CD14-positive monocyte (primary cell): ENCODE results near the gene RNU6-8. TPM values are rescaled to one million over a fixed set of nuclear protein-coding genes. Genes with fewer than 3 reads are reported as not detected.

Source experiments
- DNase-seq, 3 donors: peaks; one replicate each; pipeline ENCODE4 v3.0.0-alpha.2; 2011 to 2022
- H2AFZ ChIP-seq: 2 replicates; pipeline ENCODE4 v1.6.0; 2012; ENCODE audit warnings: mild to moderate bottlenecking, low read depth, low read length, inconsistent platforms; ENCODE audit not compliant: insufficient read depth, poor library complexity, severe bottlenecking
- H3K27ac ChIP-seq, 2 donors: 1 replicate in 1 of 2; 2 replicates in 1 of 2; pipeline ENCODE4 v1.5.1; 2012 to 2013; ENCODE audit warnings: low read length in 2 of 2, control low read depth in 1 of 2, inconsistent platforms in 1 of 2, low read depth in 1 of 2, mild to moderate bottlenecking in 1 of 2
- H3K27me3 ChIP-seq, 2 donors: one replicate each; pipeline versions ENCODE4 v1.6.0 to v1.6.1; 2011 to 2013; ENCODE audit warnings: low read length in 2 of 2; ENCODE audit not compliant: control insufficient read depth in 2 of 2, insufficient read depth in 2 of 2
- H3K36me3 ChIP-seq, 2 donors: replicated peaks in 1 of 2; 1 replicate in 1 of 2; 2 replicates in 1 of 2; pipeline versions ENCODE4 v1.5.1 to v1.6.1; 2012 to 2013; ENCODE audit warnings: low read length in 2 of 2, control low read depth in 1 of 2, inconsistent platforms in 1 of 2, mild to moderate bottlenecking in 1 of 2; ENCODE audit not compliant: insufficient read depth in 2 of 2, control insufficient read depth in 1 of 2
- H3K4me1 ChIP-seq, 2 donors: 1 replicate in 1 of 2; 2 replicates in 1 of 2; pipeline versions ENCODE4 v1.5.1 to v1.6.1; 2012 to 2013; ENCODE audit warnings: low read length in 2 of 2, control low read depth in 1 of 2, inconsistent platforms in 1 of 2, mild to moderate bottlenecking in 1 of 2, moderate library complexity in 1 of 2; ENCODE audit not compliant: insufficient read depth in 2 of 2, control insufficient read depth in 1 of 2
- H3K4me2 ChIP-seq: replicated peaks from 2 replicates; pipeline ENCODE3; 2012; ENCODE audit warnings: low read length, moderate library complexity, mild to moderate bottlenecking; ENCODE audit not compliant: poor library complexity, severe bottlenecking; ENCODE audit errors: extremely low read depth
- H3K4me3 ChIP-seq, 3 experiments: fragments of 200-600 bp in 1 of 3; sonication (generic) in 1 of 3; replicated peaks in 1 of 3; 1 replicate in 2 of 3; 2 replicates in 1 of 3; pipeline ENCODE4 v1.5.1; 2011 to 2013; ENCODE audit warnings: low read length in 3 of 3, mild to moderate bottlenecking in 3 of 3, control low read depth in 2 of 3, low read depth in 2 of 3, inconsistent platforms in 1 of 3, moderate library complexity in 1 of 3
- H3K79me2 ChIP-seq: 2 replicates; pipeline ENCODE4 v1.6.0; 2012; ENCODE audit warnings: mild to moderate bottlenecking, control low read depth, inconsistent platforms, low read length, moderate library complexity; ENCODE audit not compliant: insufficient read depth
- H3K9ac ChIP-seq: 2 replicates; pipeline ENCODE4 v1.6.0; 2017; ENCODE audit warnings: low read length, mild to moderate bottlenecking; ENCODE audit not compliant: insufficient read depth, poor library complexity, severe bottlenecking
- H3K9me3 ChIP-seq, 2 donors: replicated peaks in 1 of 2; 1 replicate in 1 of 2; 2 replicates in 1 of 2; pipeline versions ENCODE4 v1.5.1 to v1.6.1; 2012 to 2013; ENCODE audit warnings: low read length in 2 of 2, control low read depth in 1 of 2; ENCODE audit not compliant: control insufficient read depth in 1 of 2, insufficient read depth in 1 of 2
- H4K20me1 ChIP-seq: 2 replicates; pipeline ENCODE4 v1.6.0; 2012; ENCODE audit warnings: mild to moderate bottlenecking, low read length, control low read depth, moderate library complexity; ENCODE audit not compliant: insufficient read depth
- H3K27ac Mint-ChIP-seq, 7 donors: one replicate each; pipeline ENCODE4 v1.8.0; 2020; ENCODE audit warnings: mild to moderate bottlenecking in 7 of 7, mixed read lengths in 7 of 7, moderate library complexity in 6 of 7, inconsistent platforms in 2 of 7
- H3K27me3 Mint-ChIP-seq, 3 donors: one replicate each; pipeline ENCODE4 v1.8.0; 2021 to 2022; ENCODE audit warnings: low read depth in 3 of 3, mild to moderate bottlenecking in 3 of 3, mixed read lengths in 3 of 3, moderate library complexity in 3 of 3, inconsistent platforms in 1 of 3
- H3K36me3 Mint-ChIP-seq, 2 donors: one replicate each; pipeline ENCODE4 v1.8.0; 2020; ENCODE audit warnings: mixed read lengths in 2 of 2, inconsistent platforms in 1 of 2, mild to moderate bottlenecking in 1 of 2
- H3K4me1 Mint-ChIP-seq: one replicate; pipeline ENCODE4 v1.8.0; 2020; ENCODE audit warnings: mild to moderate bottlenecking, mixed read lengths
- H3K4me3 Mint-ChIP-seq, 2 donors: one replicate each; pipeline ENCODE4 v1.8.0; 2020; ENCODE audit warnings: mild to moderate bottlenecking in 2 of 2, mixed read lengths in 2 of 2, moderate library complexity in 1 of 2
- H3K9me3 Mint-ChIP-seq, 7 donors: one replicate each; pipeline ENCODE4 v1.8.0; 2020 to 2022; ENCODE audit warnings: mixed read lengths in 7 of 7, mild to moderate bottlenecking in 6 of 7, moderate library complexity in 6 of 7, inconsistent platforms in 2 of 7
- WGBS: methylation state at CpG from one replicate; pipeline ENCODE4 v1.1.5; 2013; ENCODE audit warnings: missing lambda C conversion rate; ENCODE audit not compliant: insufficient coverage; 5-methylcytosine and 5-hydroxymethylcytosine counted together
- intact Hi-C, 2 donors: fragments of 100-400 bp; cut with micrococcal nuclease; formaldehyde crosslinking; loops; one replicate each; pipeline versions ENCODE4 v1.15.0 to v1.15.1; 2023
- polyA plus RNA-seq, 3 donors: library from polyadenylated mRNA; depleted of rRNA in 1 of 3; unstranded in 2 of 3; stranded (reverse) in 1 of 3; fragments of 300-500 nt in 2 of 3; fragments of >200 nt in 1 of 3; fragmentation: Illumina TruSeq in 2 of 3; gene quantifications; 1 replicate in 2 of 3; 2 replicates in 1 of 3; pipeline ENCODE4 v1.2.3, GENCODE V29; 2012 to 2021
- TF ChIP-seq, protein P1 (sequence below): fragments of 200-600 bp; IDR thresholded peaks from one replicate; pipeline ENCODE4 v1.8.0; 2022; ENCODE audit warnings: antibody characterized with exemption, mild to moderate bottlenecking

The RNU6-8 gene
- polyA plus RNA-seq, 3 donors = not detected

DNA sequence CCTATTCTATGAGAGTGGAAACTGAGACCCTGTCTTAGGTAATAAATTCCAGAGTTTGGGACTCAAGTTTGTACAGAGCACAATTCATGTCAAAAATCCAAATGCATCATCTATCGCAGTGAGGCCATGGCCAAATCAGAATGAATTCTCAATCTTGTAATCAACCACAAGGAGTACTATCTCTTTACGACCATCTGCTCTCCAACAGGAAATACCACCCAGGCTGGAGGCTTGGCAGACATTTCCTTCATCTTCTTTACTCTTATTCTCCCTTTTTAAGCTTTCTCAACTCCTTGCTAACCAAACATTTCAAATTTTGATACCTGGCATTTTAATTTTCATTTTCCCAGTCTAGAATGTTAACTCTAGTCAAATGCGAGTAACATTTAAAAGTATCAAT lies 33.9 kb downstream of the RNU6-8 start:
- Histone ChIP-seq H3K79me2 (no peaks in the 10 kb centered on the region), H3K27me3 (no peaks in the 10 kb centered on the region), H3K4me2 (no peak overlapping the region), H3K9ac (no peak overlapping the region), H2AFZ (no peak overlapping the region), H3K9me3 (no peaks in the 10 kb centered on the region), H3K4me1 (no peaks in the 10 kb centered on the region), H3K36me3 (no peaks in the 10 kb centered on the region), H3K27ac (no peak overlapping the region), H4K20me1 (no peaks in the 10 kb centered on the region), H3K4me3 (no peak overlapping the region)
- Mint-ChIP-seq H3K4me1 (no peaks in the 10 kb centered on the region), H3K36me3 (no peaks in the 10 kb centered on the region), H3K27ac (no peak overlapping the region), H3K9me3 (peaks cover 0 to 5% (median 0%) of the 10 kb centered on the region in 7 donors), H3K4me3 (no peak overlapping the region), H3K27me3 (peaks cover 2% of the 10 kb centered on the region in 3 donors)
- TF ChIP-seq, protein P1, sequence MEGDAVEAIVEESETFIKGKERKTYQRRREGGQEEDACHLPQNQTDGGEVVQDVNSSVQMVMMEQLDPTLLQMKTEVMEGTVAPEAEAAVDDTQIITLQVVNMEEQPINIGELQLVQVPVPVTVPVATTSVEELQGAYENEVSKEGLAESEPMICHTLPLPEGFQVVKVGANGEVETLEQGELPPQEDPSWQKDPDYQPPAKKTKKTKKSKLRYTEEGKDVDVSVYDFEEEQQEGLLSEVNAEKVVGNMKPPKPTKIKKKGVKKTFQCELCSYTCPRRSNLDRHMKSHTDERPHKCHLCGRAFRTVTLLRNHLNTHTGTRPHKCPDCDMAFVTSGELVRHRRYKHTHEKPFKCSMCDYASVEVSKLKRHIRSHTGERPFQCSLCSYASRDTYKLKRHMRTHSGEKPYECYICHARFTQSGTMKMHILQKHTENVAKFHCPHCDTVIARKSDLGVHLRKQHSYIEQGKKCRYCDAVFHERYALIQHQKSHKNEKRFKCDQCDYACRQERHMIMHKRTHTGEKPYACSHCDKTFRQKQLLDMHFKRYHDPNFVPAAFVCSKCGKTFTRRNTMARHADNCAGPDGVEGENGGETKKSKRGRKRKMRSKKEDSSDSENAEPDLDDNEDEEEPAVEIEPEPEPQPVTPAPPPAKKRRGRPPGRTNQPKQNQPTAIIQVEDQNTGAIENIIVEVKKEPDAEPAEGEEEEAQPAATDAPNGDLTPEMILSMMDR = no peak
- DNase-seq = no peak
- WGBS = 0% methylated on average over 2 of the region's 3 CpGs
- intact Hi-C loops = no loop called here

GRCh38 chr14:32167907-32168306 lies 35.2 kb downstream of the RNU6-8 start:
- Histone ChIP-seq H3K36me3 (no peaks in the 10 kb centered on the region), H3K9me3 (no peaks in the 10 kb centered on the region), H3K4me1 (no peaks in the 10 kb centered on the region), H3K79me2 (no peaks in the 10 kb centered on the region), H3K27me3 (no peaks in the 10 kb centered on the region), H3K9ac (no peak overlapping the region), H3K4me3 (no peak overlapping the region), H3K4me2 (no peak overlapping the region), H4K20me1 (no peaks in the 10 kb centered on the region), H3K27ac (no peak overlapping the region), H2AFZ (no peak overlapping the region)
- H3K9me3 Mint-ChIP-seq = peaks cover 0 to 5% (median 0%) of the 10 kb centered on the region in 7 donors
- H3K4me3 Mint-ChIP-seq = no peak overlapping the region
- DNase-seq = no peak
- no peak overlapping the region for H3K27ac Mint-ChIP-seq
- H3K36me3 Mint-ChIP-seq = no peaks in the 10 kb centered on the region
- TF ChIP-seq, protein P1 = no peak
- 92% methylated on average over 2 of the region's 3 CpGs for WGBS
- H3K27me3 Mint-ChIP-seq = peaks cover 0 to 2% (median 0%) of the 10 kb centered on the region in 3 donors
- intact Hi-C loops = no loop called here
- H3K4me1 Mint-ChIP-seq = no peaks in the 10 kb centered on the region
